HG03175 (cell line): ENCODE results near the gene S1PR2.
"Not testable (repeated sequence)": the region's sequence is repeated elsewhere in the genome, so short reads cannot be mapped to it uniquely, and the experiment has no call there.

ENCODE experiments used
- ATAC-seq: cut with Tn5 transposase; IDR thresholded peaks from one replicate; pipeline ENCODE4 v1.9.1; 2021; ENCODE audit warnings: mild to moderate bottlenecking, moderate library complexity; ENCODE audit not compliant: unreplicated experiment

S1PR2 gene

DNA sequence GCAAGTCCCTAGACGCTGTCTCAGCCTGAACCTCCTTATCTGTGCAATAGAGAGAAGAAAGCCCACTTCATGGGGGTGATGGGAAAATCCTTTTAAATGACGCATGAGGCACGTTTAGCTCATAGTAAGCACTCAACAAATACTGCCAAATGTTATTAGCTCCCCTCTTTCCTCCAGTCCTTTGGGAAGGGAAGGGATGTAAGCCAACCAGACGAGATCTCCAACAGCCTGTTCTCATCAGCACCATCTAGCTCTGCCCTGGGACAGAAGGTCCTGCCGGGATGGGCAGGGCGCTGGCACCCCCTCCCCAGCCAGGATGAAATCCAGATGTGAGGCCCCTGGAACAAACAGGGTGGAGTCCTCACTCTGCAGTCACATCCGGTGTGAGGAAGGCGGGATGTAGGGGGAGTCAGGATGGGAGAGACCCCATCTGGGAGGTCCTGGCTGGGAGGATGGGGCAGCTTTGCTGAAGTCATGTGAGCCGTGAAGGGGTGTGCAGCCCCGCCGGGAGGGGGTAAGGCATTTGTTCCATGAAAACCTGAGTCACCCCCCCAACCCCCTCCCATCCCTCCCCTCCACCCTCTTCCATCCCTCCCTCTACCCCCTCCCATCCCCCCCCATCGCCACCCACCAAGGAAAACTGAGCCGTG lies 4.6 kb downstream of the S1PR2 start:
- no peak for ATAC-seq

DNA sequence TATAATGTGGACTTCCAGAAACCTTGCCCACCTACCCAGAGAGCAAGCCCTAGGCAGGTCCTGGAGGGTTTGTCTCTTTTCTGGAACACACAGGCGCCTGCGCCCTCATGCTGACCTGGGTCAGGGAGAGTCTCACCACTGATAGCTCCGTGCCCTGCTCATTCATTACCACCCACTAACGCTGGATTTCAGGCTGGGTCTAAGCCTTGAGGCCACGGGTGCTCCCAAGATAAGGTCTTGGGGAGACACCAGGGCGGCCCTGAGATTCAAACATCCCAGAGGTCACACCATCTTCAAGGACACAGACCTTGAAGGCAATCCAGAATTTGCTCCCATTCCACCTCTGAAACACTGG lies 5.1 kb downstream of the S1PR2 start:
- no peak for ATAC-seq

DNA sequence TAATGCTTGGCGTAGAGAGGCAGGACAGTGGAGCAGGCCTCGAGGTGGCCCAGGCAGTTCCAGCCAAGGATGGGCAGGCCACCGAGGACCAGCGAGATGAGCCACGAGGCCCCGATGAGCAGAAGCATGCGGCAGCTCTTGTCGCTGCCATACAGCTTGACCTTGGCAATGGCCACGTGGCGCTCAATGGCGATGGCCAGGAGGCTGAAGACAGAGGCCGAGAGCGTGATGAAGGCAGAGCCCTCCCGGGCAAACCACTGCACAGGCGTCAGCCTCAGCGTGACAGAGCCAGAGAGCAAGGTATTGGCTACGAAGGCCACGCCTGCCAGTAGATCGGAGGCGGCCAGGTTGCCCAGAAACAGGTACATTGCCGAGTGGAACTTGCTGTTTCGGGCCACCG lies 6.8 kb downstream of the S1PR2 start:
- no peak for ATAC-seq

DNA sequence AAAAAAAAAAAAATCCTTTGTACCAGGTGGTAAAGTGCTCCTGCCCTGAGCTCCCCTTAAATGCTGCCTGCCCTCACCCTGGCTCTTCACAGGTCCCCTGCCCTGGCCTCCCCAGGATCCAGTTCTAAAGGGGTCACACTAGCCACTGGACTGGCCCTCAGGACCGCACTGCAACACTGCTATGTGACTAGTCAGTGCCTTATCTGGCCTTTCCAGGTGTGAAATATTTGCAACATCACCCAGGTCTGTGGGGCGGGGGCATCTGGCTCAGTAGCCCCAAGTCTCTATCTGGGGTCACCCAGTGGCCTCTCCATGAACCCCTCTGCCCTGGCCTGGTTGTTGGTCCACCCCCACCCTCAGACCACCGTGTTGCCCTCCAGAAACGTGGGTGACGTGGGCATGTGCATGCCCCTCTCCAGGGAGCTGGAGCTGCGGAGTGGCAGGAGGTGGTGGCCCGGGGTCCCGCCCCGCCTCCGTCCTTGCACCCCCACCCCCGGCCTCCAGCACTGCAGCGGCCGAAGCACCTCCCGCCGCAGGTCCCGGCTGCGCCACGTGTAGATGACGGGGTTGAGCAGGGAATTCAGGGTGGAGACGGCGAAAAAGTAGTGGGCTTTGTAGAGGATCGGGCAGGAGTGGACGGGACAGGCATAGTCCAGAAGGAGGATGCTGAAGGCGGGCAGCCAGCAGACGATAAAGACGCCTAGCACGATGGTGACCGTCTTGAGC lies 7.5 kb downstream of the S1PR2 start:
- ATAC-seq: no peak

DNA sequence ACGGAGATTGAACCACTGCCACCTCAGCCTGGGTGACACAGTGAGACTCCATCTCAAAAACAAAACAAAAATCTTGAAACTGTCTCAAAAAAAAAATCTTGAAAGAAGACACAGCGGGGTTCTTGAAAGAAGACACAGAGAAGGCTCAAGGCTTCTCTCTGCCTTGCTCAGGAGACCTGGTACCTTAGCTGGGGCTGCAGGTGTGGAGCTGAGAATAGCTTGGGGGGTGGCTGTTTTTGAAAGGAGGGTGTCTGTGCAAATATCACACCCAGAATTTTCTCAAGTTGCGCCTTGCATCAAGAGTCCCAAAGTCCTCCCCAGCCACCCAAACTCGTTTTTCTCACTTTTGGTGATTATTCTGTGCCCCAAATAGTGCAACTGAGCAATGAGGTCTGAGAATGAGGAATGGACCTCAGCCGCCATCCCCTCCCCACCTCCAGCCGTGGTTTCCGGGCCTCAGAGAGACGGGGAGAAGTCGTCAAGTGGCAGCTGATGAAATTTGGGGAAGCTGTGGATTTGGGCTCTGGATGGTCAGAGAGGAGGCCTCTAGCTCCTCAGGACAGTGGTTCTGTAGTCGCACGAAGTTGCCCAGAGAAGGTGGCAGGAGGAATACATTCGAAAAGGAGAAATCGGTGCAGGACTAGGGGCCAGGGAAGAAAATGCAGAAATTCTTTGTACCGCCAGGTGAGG lies 8.8 kb downstream of the S1PR2 start:
- no peak for ATAC-seq

DNA sequence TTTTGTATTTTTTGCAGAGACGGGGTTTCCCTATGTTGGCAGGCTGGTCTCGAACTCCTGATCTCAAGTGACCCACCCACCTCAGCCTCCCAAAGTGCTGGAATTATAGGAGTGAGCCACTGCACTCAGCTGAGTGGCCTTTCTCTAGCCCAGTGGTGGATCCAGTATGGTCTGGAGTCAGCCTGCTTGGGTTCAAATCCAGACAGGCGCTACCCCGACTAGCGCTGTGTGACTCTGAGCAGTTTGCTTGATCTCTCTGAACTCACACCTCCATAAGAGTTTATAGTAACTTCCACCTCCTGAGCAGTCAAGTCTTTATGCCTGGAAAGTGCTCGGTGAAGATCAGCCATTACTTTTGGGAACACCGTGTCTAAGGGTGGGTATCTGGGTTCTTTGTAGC lies 10.4 kb downstream of the S1PR2 start:
- ATAC-seq: no peak

DNA sequence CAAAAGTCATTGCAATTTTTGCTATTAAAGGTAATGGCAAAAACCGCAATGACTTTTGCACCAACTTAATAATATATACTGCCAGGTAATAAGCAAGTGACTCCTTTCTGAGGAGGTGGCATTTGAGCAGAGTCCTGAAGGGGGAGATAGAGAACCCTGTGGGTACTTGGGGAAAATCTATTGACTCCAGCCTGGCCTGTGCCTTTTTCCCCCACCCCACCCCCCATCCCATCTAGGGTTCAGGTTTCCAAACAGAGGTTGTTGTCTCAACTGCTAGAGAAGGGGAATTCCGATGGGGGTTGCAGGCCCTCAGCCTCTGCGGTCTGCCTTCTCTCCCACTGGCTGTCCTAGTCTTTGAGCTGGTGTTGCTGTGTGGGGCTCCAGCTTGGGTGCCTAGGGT lies 11.5 kb downstream of the S1PR2 start:
- ATAC-seq: peak; percentile 53

DNA sequence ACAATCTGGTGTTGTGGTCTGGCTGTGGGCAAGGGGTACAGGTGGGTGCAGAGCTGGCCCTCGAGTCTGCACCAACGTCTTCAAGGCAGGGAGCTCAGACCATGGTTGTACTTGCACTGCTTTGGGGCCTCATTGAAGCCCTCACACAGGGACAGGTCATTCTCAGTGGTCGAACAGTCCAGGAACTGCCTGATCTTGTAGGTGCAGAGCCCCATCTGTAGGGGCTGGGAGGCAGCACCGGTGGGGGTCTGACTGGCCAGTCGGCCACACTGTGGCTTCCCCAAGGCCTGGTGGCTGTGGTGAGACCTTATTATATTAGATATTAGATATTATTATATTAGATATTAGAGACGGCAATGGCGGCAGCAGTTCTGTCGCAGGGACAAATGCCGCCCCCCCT lies 14.0 kb downstream of the S1PR2 start:
- no peak for ATAC-seq

DNA sequence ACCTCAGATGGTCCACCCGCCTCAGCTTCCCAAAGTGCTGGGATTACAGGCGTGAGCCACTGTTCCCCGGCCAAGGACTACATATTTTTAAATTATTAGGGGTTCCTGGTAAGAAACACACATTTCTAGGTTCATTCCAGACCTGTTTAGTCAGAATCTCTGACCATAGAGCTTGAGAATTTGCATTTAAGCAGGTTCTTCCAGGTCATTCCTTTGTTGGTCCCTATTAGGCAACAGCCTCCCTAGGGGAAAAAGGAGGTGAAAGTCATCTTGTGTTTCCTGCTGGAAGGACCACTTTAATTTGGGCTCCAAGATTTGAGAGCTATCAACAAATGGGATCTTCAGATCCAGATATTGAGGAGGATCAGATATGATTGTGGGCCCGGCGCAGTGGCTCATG lies 16.3 kb downstream of the S1PR2 start:
- ATAC-seq: no peak

DNA sequence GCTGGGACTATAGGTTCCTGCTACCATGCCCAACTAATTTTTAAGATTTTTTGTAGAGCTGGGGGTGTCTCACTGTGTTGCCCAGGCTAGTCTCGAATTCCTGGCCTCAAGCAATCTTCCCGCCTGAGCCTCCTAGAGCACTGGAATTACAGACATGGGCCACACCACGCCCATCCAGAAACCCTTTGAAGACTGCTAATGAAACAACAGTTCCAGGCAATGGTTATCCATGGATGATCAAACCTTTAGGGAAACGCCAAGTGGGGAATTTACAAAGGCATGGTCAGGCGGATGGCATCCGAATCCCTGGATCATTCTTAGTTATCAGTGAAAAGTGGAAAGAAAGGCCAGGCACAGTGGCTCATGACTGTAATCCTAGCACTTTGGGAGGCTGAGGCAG lies 19.4 kb downstream of the S1PR2 start:
- ATAC-seq: no peak

DNA sequence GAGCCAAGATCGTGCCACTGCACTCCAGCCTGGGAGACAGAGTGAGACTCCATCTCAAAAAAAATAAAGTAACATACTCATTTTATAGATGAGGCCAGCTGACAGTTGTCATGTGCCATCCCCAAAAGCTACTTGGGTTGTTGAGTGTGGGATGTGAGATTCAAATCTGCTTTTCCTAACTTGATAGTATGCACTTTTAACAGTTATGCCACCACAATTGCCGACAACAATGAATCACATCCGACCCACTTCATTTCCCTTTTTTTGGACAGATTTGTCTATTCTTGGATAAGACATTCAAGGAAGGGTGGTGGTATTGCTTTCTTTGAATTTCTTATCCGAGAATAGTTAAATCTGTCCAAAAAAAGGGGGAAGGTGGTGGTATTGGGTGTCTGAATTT lies 20.1 kb downstream of the S1PR2 start:
- no peak for ATAC-seq

DNA sequence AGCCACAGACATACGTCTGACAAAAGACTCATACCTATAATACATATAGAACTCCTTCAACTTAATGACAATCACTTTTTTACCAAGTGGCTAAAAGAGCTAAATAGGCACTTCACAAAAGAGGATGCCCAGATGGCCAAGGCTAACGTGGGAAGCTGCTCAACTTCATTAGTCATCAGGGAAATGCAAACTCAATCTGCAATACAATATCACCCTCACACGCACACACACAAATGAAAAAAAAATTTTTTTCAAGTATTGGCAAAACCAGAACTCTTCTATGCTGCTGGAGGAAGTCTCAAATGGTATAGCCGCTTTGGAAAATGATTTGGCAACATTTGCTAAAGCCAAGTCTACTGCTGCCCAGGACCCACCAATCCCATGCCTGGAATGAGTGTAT lies 21.8 kb downstream of the S1PR2 start:
- ATAC-seq: no peak

DNA sequence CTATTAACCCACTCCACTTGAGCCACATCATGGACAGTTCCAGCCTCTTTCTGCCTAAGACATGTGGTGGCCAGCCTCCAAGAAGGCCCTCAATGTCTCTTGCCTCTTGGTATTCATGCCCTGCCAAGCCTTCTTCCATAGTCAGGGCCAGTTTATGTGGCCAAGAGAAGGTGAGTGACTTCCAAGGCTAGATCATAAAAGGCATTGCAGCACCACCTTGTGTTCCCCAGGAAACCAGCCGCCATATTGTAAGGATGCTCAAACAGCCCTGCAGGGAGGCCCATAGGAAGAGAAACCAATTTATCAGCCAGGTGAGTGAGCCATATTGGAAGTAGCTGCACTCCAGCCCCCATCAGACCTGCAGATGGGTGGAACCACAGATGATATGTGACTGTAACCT lies 24.1 kb downstream of the S1PR2 start:
- no peak for ATAC-seq

DNA sequence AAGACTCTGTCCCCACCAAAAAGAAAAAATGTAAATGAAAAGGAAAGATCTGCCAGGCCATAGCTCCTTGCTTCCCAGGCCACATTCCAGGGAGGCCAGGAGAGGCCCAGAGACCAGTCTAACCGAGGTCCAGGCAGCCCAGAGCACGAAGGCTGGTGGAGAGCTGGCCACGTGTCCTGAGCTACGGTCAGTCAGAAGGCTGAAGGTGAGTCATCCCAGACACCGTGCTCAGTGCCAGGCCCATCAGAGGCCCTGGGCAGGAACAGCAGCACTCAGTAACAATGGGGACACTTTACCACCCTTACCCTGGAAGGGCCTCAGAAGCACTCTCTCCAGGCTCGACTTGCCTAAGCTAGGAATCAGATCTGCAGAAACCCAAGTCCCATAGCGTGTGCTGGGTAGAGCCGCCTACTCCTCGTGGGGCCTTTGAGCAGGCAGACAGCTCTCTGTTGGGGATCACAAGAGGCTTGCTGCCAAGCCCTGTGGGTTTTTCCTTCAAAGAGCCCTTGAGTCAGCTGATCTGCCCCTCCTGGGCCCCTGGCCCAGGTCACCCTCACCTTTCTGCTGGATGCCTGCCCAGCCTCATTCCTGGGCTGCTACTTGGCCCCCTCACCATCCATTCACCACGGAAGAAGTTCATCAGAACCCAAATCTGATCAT lies 24.8 kb downstream of the S1PR2 start:
- no peak for ATAC-seq

DNA sequence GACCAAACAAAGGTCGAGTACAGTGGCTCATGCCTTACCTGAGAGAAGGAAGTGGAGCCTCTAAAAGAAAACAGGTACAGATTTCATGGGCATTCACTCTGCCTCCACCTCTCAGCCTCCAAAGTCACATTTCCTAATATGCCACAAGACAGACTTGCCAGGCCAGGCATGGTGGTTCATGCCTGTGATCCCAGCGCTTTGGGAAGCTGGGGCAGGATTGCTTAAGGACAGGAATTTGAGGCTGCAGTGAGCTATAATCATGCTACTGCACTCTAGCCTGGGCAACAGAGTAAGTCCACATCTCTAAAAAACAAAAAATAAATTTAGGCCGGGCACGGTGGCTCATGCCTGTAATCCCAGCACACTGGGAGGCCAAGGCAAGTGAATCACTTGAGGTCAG lies 25.5 kb downstream of the S1PR2 start:
- no peak for ATAC-seq

DNA sequence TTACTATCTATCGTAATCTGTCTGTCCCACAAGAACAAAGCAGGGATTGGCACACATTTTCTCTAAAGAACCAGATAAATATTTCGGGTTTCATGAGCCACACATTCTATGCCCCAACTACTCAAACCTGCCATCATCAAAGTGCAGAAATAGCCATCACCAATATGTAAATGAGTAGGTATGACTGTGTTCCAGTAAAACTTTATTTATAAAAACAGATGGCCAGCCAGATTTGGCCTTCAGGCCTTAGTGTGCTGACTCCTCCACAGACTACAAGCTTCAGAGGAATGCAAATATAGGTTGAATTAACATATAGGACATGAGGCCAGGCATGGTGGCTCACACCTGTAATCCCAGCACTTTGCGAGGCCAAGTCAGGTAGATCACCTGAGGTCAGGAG lies 27.4 kb downstream of the S1PR2 start:
- no peak for ATAC-seq

DNA sequence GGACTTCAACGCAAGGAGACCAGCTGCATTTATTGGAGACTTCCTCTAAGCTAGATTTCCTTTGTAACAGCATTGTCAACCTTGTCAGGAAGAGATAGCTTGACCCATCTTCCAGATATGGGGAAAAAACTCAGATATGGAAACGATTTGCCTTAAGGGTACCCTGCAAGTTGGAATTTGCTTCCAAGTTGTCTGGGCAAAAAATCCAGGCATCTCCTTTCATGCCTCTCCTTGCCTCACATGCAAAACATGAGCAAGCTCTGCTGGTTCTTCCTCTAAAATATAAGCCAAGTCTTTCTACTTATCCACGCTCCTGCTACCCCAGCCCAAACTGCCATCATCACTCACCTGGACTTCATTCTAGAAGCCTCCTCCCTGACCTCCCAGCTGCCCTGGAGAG lies 30.0 kb downstream of the S1PR2 start:
- ATAC-seq: no peak

DNA sequence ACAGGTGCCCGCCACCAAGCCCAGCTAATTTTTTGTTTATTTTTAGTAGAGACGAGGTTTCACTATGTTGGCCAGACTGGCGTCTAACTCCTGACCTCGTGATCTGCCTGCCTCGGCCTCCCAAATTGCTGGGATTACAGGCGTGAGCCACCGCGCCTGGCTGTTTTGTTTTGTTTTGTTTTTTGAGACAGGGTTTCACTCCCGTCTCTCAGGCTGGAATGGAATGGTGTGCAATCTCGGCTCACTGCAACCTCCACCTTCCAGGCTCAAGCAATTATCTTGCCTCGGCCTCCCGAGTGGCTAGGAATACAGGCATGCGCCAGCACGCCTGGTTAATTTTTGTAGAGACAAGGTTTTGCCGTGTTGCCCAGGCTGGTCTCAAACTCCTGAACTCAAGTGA lies 31.0 kb downstream of the S1PR2 start:
- not testable (repeated sequence) for ATAC-seq

DNA sequence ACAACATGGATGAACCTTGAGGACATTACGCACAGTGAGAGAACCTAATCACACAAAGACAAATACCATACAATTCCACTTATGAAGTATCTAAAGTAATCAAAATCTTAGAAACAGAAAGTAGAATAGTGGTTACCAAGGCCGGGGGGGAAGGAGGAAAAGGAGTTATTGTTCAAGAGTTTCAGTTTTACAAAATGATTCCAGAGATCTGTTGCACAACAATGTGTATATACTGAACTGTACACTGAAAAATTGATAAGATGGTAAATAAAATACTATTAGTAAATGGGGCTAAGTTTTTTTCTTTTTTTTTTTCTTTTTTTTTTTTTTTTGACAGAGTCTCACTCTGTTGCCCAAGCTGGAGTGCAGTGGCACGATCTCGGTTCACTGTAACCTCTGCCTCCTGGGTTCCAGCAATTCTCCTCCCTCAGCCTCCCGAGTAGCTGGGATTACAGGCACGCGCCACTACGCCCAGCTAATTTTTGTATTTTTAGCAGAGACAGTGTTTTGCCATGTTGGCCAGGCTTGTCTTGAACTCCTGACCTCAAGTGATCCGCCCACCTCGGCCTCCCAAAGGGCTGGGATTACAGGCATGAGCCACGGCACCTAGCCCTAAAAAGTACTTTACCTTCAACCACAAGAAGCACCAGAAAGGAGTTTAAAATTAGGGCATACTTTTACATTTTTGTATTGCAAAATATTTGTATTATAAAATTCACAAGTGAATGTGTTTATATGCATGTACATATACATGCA lies 32.1 kb downstream of the S1PR2 start:
- not testable (repeated sequence) for ATAC-seq

DNA sequence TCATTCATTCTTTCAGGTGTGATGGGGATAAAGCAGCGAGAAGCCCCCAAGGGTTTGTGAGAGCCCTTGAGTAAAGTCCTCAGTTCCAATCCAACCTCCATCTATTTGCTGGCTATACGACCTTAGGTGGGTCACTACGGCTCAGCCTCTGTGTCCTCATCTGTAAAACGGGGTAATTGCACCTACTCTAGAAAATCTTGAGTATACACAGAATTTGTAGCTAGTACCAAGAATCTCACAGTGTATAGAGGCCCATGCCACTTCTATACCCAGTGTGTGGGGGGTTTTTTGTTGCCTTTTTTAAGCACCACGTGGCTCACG lies 36.0 kb downstream of the S1PR2 start:
- peak; percentile 15 for ATAC-seq

DNA sequence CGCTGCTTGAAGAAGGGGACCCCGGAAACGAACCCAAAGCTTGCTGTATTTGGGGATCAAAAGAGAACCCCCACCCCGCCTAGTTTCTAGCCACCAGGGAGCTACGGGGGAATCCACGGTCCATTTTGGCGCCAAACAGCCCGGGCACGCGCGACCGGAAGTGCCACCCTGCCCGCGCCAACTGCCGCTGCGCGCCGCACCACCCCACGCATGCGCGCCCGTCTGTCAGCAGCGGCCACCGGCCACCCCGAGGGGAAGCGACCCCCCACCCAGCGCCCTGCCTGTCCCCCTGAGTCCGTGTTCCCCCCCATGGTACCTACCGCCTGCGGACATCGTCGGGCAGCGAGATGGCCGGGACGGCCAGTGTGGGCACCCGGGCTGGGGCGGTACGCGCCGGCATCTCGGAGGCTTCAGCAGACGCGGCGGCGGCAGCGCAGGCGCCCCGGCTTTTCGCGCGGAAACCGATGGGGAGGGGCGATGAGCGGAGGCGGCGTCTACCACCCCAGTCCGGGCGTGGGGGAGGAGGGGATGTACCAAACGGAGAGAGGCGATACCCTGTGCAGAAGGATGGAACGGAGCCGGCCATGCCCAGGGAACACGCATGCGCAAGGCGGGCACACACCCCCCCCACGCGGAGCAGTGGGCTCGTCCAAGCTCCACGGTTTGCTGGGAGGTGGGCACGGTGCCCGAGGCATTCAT lies 36.5 kb downstream of the S1PR2 start, which contains the start of gene DNMT1:
Gene DNMT1, minus strand, starts transcription at position 454 of the 699 bp plus-strand sequence. Its CDS starts 54 bp downstream, at position 400.
- peak; percentile 83 for ATAC-seq
